ENCODE measurements around the gene PLCD3. TPM values are rescaled to one million over a fixed set of nuclear protein-coding genes. Genes with fewer than 3 reads are reported as not detected.

PLCD3 gene
- total RNA-seq, 2 donors from 2014 or later = 34.8 to 42.9 TPM

GRCh38 chr17:45096926-45097325 is 35.4 kb downstream of the PLCD3 start:
- Histone ChIP-seq H3K9ac (ENCODE audit: extremely low read depth, low read length, poor library complexity, severe bottlenecking) (no peak overlapping the region), H3K4me3 (ENCODE audit: low read length) (no peak overlapping the region), H3K4me1 (ENCODE audit: control insufficient read depth, insufficient read depth, low read length) (no peaks in the 10 kb centered on the region), H3K9me3 (ENCODE audit: control insufficient read depth, low read length) (no peaks in the 10 kb centered on the region), H3K27ac (ENCODE audit: low read depth, low read length) (no peak overlapping the region), H3K27me3 (ENCODE audit: control insufficient read depth, insufficient read depth, low read length, poor library complexity, severe bottlenecking) (no peaks in the 10 kb centered on the region), H3K36me3 (ENCODE audit: control insufficient read depth, insufficient read depth, low read length) (peaks cover 68% of the 10 kb centered on the region)
- DNase-seq = peak; percentile 39
- no peaks in the 10 kb centered on the region for H3K27me3 Mint-ChIP-seq (ENCODE audit: insufficient read depth)
- no peaks in the 10 kb centered on the region for H3K4me1 Mint-ChIP-seq
- H3K4me3 Mint-ChIP-seq = no peak overlapping the region
- TF ChIP-seq CTCF (conservative IDR thresholded peaks at IDR 0.05) = no peak
- no peak overlapping the region for H3K27ac Mint-ChIP-seq
- H3K9me3 Mint-ChIP-seq = no peaks in the 10 kb centered on the region
- 97 to 100% methylated on average over 2 to 10 of the region's 11 CpGs for WGBS, 2 experiments (ENCODE audit: insufficient coverage in 1 of 2, insufficient read length in 1 of 2)
- H3K36me3 Mint-ChIP-seq (ENCODE audit: low read depth) = peaks cover 74% of the 10 kb centered on the region

- peak; percentile 78 for DNase-seq
- Histone ChIP-seq H3K27ac (ENCODE audit: low read depth, low read length) (no peak overlapping the region), H3K9ac (ENCODE audit: extremely low read depth, low read length, poor library complexity, severe bottlenecking) (no peak overlapping the region), H3K36me3 (ENCODE audit: control insufficient read depth, insufficient read depth, low read length) (peaks cover 71% of the 10 kb centered on the region), H3K4me3 (ENCODE audit: low read length) (no peak overlapping the region), H3K4me1 (ENCODE audit: control insufficient read depth, insufficient read depth, low read length) (no peaks in the 10 kb centered on the region), H3K27me3 (ENCODE audit: control insufficient read depth, insufficient read depth, low read length, poor library complexity, severe bottlenecking) (no peaks in the 10 kb centered on the region), H3K9me3 (ENCODE audit: control insufficient read depth, low read length) (no peaks in the 10 kb centered on the region)
- Mint-ChIP-seq H3K4me3 (no peak overlapping the region), H3K36me3 (ENCODE audit: low read depth) (peaks cover 75% of the 10 kb centered on the region), H3K27me3 (ENCODE audit: insufficient read depth) (no peaks in the 10 kb centered on the region), H3K4me1 (no peaks in the 10 kb centered on the region), H3K9me3 (no peaks in the 10 kb centered on the region), H3K27ac (peak overlapping the region; percentile 79)
- 87 to 89% methylated on average over 2 to 3 of the region's 3 CpGs for WGBS, 2 experiments (ENCODE audit: insufficient coverage in 1 of 2, insufficient read length in 1 of 2)
- TF ChIP-seq CTCF (conservative IDR thresholded peaks at IDR 0.05) = peak; percentile 75
These were observed 36.2 kb downstream of the PLCD3 start for GRCh38 chr17:45096141-45096540.

- no peaks in the 10 kb centered on the region for H3K27me3 Mint-ChIP-seq (ENCODE audit: insufficient read depth)
- H3K9me3 Mint-ChIP-seq = no peaks in the 10 kb centered on the region
- H3K4me1 Mint-ChIP-seq = peaks cover 7% of the 10 kb centered on the region
- Histone ChIP-seq H3K27ac (ENCODE audit: low read depth, low read length) (no peak overlapping the region), H3K4me3 (ENCODE audit: low read length) (no peak overlapping the region), H3K27me3 (ENCODE audit: control insufficient read depth, insufficient read depth, low read length, poor library complexity, severe bottlenecking) (no peaks in the 10 kb centered on the region), H3K9ac (ENCODE audit: extremely low read depth, low read length, poor library complexity, severe bottlenecking) (no peak overlapping the region), H3K9me3 (ENCODE audit: control insufficient read depth, low read length) (no peaks in the 10 kb centered on the region), H3K4me1 (ENCODE audit: control insufficient read depth, insufficient read depth, low read length) (no peaks in the 10 kb centered on the region), H3K36me3 (ENCODE audit: control insufficient read depth, insufficient read depth, low read length) (peaks cover 75% of the 10 kb centered on the region)
- H3K36me3 Mint-ChIP-seq (ENCODE audit: low read depth) = peaks cover 73% of the 10 kb centered on the region
- 90 to 96% methylated on average over 11 to 13 of the region's 13 CpGs for WGBS, 2 experiments (ENCODE audit: insufficient coverage in 1 of 2, insufficient read length in 1 of 2)
- TF ChIP-seq CTCF (conservative IDR thresholded peaks at IDR 0.05) = no peak
- DNase-seq = no peak
- no peak overlapping the region for H3K27ac Mint-ChIP-seq
- no peak overlapping the region for H3K4me3 Mint-ChIP-seq
These were observed 38.7 kb downstream of the PLCD3 start for GRCh38 chr17:45093444-45094110.

Measured in endodermal cell (in vitro differentiated cells).